PC-3 (cell line): ENCODE results near the gene SH3D19. TPM values are rescaled to one million over a fixed set of nuclear protein-coding genes. Genes with fewer than 3 reads are reported as not detected.

ENCODE experiments used
- ATAC-seq: fragments of 200-7000 bp; cut with Tn5 transposase; 2 replicates; pipeline ENCODE4 v1.9.1; 2020; ENCODE audit warnings: mild to moderate bottlenecking, moderate library complexity
- BruUV-seq: library from RNA; stranded (reverse); fragments of 400-500 nt; replicated peaks from 2 replicates; lab custom pipeline; 2021; lab: Mats Ljungman, UMichigan
- CTCF ChIA-PET: fragments of 300-600 bp; sonication (Branson Sonifier 250); formaldehyde crosslinking; loops from one replicate; lab custom pipeline; 2022; ENCODE audit warnings: antibody characterized with exemption; lab: Charles Lee
- POLR2A ChIA-PET: fragments of 300-600 bp; sonication (Branson Sonifier 250); formaldehyde crosslinking; loops from one replicate; lab custom pipeline; 2022; ENCODE audit warnings: antibody characterized with exemption; ENCODE audit not compliant: unreplicated experiment; lab: Charles Lee
- DNase-seq: peaks from one replicate; pipeline ENCODE4 v3.0.0-alpha.2; 2015
- H2AFZ ChIP-seq: fragments of 300-600 bp; sonication (generic); 2 replicates; pipeline ENCODE4 v1.6.0; 2016; ENCODE audit warnings: antibody characterized with exemption, low read length
- H3F3A ChIP-seq: fragments of 300-600 bp; sonication (generic); one replicate; pipeline ENCODE4 v1.6.0; 2017; ENCODE audit warnings: antibody characterized with exemption, low read length, control low read depth, mild to moderate bottlenecking; ENCODE audit not compliant: unreplicated experiment
- H3K27ac ChIP-seq: fragments of 300-600 bp; sonication (generic); 2 replicates; pipeline ENCODE4 v1.5.1; 2016; ENCODE audit warnings: mild to moderate bottlenecking, low read length
- H3K27me3 ChIP-seq: fragments of 300-600 bp; sonication (generic); 2 replicates; pipeline ENCODE4 v1.6.1; 2016; ENCODE audit warnings: low read length, mixed read lengths
- H3K36me3 ChIP-seq: fragments of 300-600 bp; sonication (generic); 2 replicates; pipeline ENCODE4 v1.6.1; 2016; ENCODE audit warnings: low read depth, mixed run types, low read length, mixed read lengths
- H3K4me1 ChIP-seq: fragments of 300-600 bp; sonication (generic); 2 replicates; pipeline ENCODE4 v1.5.1; 2016; ENCODE audit warnings: low read length; ENCODE audit not compliant: insufficient read depth
- H3K4me2 ChIP-seq: fragments of 300-600 bp; sonication (generic); 2 replicates; pipeline ENCODE4 v1.6.0; 2016; ENCODE audit warnings: low read length
- H3K4me3 ChIP-seq: fragments of 300-600 bp; sonication (generic); 2 replicates; pipeline ENCODE4 v1.5.1; 2016; ENCODE audit warnings: mild to moderate bottlenecking, low read length, mixed read lengths
- H3K79me2 ChIP-seq: fragments of 300-600 bp; sonication (generic); 2 replicates; pipeline ENCODE4 v1.6.1; 2017; ENCODE audit warnings: low read length, mixed read lengths
- H3K9ac ChIP-seq: fragments of 300-600 bp; sonication (generic); 2 replicates; pipeline ENCODE4 v1.6.0; 2016; ENCODE audit warnings: mild to moderate bottlenecking, low read length
- H3K9me2 ChIP-seq: fragments of 300-600 bp; sonication (generic); replicated peaks from 2 replicates; pipeline ENCODE4 v1.6.1; 2016; ENCODE audit warnings: mixed run types, low read length, mixed read lengths
- H3K9me3 ChIP-seq: fragments of 300-600 bp; sonication (generic); 2 replicates; pipeline ENCODE4 v1.6.1; 2016; ENCODE audit warnings: low read length, mixed read lengths
- H4K20me1 ChIP-seq: fragments of 300-600 bp; sonication (generic); 2 replicates; pipeline ENCODE4 v1.6.1; 2016; ENCODE audit warnings: low read length, mixed read lengths
- EZH2 ChIP-seq: fragments of 300-600 bp; sonication (generic); IDR thresholded peaks from one replicate; pipeline ENCODE4 v1.6.1; 2017; ENCODE audit warnings: antibody characterized with exemption, mild to moderate bottlenecking, low read length; ENCODE audit not compliant: unreplicated experiment
- EZH2phosphoT487 ChIP-seq: fragments of 300-600 bp; sonication (generic); IDR thresholded peaks from 2 replicates; pipeline ENCODE4 v1.6.1; 2018; ENCODE audit warnings: mild to moderate bottlenecking, antibody characterized with exemption, low read length, borderline replicate concordance
- intact Hi-C: fragments of 100-400 bp; cut with micrococcal nuclease; formaldehyde crosslinking; loops from 2 replicates; pipeline ENCODE4 v1.9.0; 2023
- total RNA-seq: library from RNA; depleted of rRNA; stranded (reverse); fragments of >200 nt; gene quantifications from 2 replicates; pipeline ENCODE4 v1.2.3, GENCODE V29; 2014
- TF ChIP-seq, protein P1 (sequence below): fragments of 300-600 bp; sonication (generic); conservative IDR thresholded peaks from 2 replicates; pipeline ENCODE4 v1.5.1; 2017; ENCODE audit warnings: antibody characterized with exemption, low read depth, mild to moderate bottlenecking, low read length

Gene SH3D19
- total RNA-seq, 1 experiment from 2014 or later, result 30.1 TPM

DNA sequence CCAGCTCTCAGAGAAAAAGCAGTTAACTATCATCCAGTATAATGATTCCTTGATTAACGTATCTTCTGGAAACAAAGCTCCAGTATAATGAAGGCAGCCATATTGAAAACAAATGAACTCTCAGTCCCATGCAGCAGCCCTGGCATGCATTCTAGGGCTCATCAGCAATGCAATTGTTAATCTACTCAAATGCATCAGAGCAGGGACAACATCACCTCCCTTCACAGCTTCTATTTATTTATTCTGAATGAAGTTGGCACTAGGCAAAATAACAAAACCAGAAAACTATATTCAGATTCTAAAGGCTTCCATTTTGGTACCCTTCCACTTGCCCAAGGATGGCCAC lies 11.4 kb downstream of the SH3D19 start:
- ChIA-PET POLR2A (no interaction called here), CTCF (no interaction called here)
- no peaks in the 10 kb centered on the region for H3K36me3 ChIP-seq
- H3K9ac ChIP-seq, result no peak overlapping the region
- no peaks in the 10 kb centered on the region for H3K9me3 ChIP-seq
- TF ChIP-seq EZH2 (no peak), EZH2phosphoT487 (no peak)
- TF ChIP-seq, protein P1, sequence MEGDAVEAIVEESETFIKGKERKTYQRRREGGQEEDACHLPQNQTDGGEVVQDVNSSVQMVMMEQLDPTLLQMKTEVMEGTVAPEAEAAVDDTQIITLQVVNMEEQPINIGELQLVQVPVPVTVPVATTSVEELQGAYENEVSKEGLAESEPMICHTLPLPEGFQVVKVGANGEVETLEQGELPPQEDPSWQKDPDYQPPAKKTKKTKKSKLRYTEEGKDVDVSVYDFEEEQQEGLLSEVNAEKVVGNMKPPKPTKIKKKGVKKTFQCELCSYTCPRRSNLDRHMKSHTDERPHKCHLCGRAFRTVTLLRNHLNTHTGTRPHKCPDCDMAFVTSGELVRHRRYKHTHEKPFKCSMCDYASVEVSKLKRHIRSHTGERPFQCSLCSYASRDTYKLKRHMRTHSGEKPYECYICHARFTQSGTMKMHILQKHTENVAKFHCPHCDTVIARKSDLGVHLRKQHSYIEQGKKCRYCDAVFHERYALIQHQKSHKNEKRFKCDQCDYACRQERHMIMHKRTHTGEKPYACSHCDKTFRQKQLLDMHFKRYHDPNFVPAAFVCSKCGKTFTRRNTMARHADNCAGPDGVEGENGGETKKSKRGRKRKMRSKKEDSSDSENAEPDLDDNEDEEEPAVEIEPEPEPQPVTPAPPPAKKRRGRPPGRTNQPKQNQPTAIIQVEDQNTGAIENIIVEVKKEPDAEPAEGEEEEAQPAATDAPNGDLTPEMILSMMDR, result no peak
- intact Hi-C loops, result no loop called here
- ATAC-seq (no peak), DNase-seq (no peak)
- no TSS peak for BruUV-seq
- H3K79me2 ChIP-seq, result peaks cover 91% of the 10 kb centered on the region
- no peak overlapping the region for H3K27ac ChIP-seq
- H3F3A ChIP-seq, result no peaks in the 10 kb centered on the region
- H3K4me2 ChIP-seq, result no peak overlapping the region
- no peak overlapping the region for H3K4me3 ChIP-seq
- H3K4me1 ChIP-seq, result peaks cover 26% of the 10 kb centered on the region
- H2AFZ ChIP-seq, result no peak overlapping the region
- H4K20me1 ChIP-seq, result peaks cover 19% of the 10 kb centered on the region; the same call in 1 of the 2 replicates
- H3K9me2 ChIP-seq, result no peaks in the 10 kb centered on the region
- no peaks in the 10 kb centered on the region for H3K27me3 ChIP-seq

DNA sequence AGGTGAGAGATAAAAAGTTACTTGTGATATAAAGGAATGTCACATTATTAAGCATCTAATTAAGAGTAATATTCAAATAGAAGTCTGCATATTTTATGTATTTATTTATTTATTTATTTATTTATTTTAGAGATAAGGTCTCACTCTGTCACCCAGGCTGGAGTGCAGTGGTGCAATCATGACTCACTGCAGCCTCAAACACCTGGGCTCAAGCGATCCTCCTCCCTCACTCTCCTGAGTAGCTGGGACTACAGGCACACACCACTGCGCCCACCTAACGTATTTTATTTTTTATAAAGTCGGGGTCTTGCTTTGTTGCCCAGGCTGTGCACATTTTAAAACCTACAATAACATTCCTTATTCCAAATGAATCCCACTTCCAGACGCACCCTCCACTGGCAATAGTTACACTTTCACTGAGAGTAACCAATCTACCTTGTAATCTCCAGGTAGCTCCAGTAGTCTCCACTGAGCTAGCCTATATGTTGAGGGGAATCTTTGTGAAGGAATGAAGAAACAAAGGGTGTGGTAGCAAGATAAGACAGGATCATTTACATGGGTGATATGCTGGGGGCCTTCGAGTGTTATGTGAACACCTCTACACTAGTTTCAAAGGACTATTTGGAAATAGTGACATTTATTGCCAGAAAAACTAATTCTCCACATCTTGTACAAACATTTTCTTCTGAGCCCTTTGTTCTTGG lies 11.9 kb downstream of the SH3D19 start:
- CTCF ChIA-PET, result no interaction called here
- peaks cover 91% of the 10 kb centered on the region for H3K79me2 ChIP-seq

More for the DNA sequence above, 11.9 kb downstream of the SH3D19 start:
- Histone ChIP-seq H3K9me2 (no peaks in the 10 kb centered on the region), H2AFZ (no peak overlapping the region), H3K4me3 (no peak overlapping the region), H3F3A (no peaks in the 10 kb centered on the region), H4K20me1 (peaks cover 19% of the 10 kb centered on the region; the same call in 1 of the 2 replicates), H3K27me3 (no peaks in the 10 kb centered on the region), H3K9me3 (no peaks in the 10 kb centered on the region), H3K27ac (no peak overlapping the region), H3K4me1 (peaks cover 26% of the 10 kb centered on the region), H3K9ac (no peak overlapping the region), H3K36me3 (no peaks in the 10 kb centered on the region), H3K4me2 (no peak overlapping the region)
- POLR2A ChIA-PET, result no interaction called here
- ATAC-seq (no peak), DNase-seq (no peak)
- intact Hi-C loops, result no loop called here
- TF ChIP-seq EZH2phosphoT487 (no peak), EZH2 (no peak)
- TF ChIP-seq, protein P1, result no peak
- no TSS peak for BruUV-seq
